NCI-H2171 treated with DMSO at 0.1 percent for 48 hours (cell line): ENCODE results near the gene CADM3.

ENCODE experiments used
- DNase-seq: peaks from one replicate; lab custom pipeline; 2025; lab: John Stamatoyannopoulos, UW

Gene CADM3

GRCh38 chr1:159171254-159171687, at the start of gene CADM3:
Gene CADM3 (plus strand): TSS chr1:159171615. CDS start chr1:159171766, 151 bp downstream.
- no peak for DNase-seq

- no peak for DNase-seq
Measured at GRCh38 chr1:159122005-159122621, 49.3 kb upstream of the CADM3 start.

DNA sequence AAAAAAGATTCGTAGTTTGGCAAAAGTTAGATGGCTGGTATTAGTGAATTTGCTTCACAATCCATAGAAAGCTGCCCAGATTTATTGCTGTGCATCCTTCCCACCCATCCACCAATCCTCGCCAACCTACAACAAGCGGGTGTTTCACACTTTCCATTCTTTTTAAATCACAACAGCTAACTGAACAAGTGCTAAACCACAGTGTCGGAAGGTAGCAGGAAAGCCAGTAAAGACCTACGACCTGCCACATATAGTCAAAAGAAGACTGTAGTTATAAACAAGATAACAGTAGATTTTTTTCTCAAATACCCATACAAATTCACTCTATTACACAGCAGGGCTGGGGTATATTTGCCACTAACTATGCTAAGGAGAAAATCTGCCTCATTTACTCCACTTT, 47.8 kb upstream of the CADM3 start:
- DNase-seq, result no peak

DNA sequence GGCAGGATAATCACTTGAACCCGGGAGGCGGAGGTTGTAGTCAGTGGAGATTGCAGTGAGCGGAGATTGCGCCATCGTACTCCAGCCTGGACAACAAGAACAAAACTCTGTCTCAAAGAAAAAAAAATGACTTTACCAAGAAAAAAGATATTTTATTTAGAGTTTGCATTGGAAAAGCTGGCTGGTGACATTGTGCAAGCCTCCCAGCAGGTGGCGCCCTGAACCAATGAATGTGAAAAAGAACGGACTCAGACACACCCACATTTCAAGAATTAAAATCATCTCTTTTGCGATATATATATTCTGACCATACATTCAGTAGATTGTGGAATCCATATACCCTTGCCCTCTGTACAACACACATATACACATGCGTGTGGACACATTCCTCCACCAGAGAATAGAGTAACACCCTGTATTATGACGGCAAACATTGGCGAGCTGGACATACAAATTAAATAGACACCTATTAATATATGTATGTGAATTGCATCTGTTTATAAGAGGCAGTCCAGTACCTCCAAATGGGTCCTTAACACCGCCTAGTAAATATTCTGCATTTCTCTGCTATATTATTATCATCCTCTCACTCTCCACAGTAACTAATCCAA, 39.0 kb upstream of the CADM3 start:
- peak; percentile 32 for DNase-seq

DNA sequence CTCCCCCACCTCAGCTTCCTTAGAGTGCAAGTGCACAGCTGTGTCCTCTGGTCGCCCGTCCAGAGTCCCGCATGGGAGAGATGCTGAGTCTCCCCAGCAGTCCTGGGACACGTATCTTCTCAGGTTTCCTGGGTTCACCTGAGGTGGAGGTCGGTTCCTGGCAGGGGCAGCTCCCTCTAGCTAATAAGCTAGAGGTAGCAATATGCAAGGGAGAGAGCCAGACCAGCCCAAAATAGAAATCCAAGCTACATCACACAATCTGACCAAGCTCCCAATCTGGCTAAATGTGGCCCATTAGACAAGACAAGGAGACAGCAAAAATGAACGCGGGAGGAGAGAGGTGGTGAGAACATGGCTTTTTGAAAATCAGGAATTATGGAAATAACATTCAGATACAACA, 30.9 kb upstream of the CADM3 start:
- DNase-seq, result no peak

- peak; percentile 6 for DNase-seq
Measured at GRCh38 chr1:159141584-159142390, 29.6 kb upstream of the CADM3 start.

DNA sequence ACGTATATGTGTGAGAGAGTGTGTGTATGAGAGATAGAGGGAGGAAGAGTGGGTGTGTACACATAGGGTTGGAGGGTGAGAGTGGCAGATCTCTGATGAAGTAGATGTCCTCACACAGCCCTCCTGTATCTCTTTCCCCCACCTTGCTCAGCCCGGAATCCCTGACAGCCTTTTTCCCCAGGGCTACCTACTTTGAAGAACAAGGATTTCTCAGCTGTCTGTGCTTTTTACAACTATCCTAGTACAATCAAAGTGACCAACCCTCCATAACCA, 29.1 kb upstream of the CADM3 start:
- DNase-seq, result no peak

DNA sequence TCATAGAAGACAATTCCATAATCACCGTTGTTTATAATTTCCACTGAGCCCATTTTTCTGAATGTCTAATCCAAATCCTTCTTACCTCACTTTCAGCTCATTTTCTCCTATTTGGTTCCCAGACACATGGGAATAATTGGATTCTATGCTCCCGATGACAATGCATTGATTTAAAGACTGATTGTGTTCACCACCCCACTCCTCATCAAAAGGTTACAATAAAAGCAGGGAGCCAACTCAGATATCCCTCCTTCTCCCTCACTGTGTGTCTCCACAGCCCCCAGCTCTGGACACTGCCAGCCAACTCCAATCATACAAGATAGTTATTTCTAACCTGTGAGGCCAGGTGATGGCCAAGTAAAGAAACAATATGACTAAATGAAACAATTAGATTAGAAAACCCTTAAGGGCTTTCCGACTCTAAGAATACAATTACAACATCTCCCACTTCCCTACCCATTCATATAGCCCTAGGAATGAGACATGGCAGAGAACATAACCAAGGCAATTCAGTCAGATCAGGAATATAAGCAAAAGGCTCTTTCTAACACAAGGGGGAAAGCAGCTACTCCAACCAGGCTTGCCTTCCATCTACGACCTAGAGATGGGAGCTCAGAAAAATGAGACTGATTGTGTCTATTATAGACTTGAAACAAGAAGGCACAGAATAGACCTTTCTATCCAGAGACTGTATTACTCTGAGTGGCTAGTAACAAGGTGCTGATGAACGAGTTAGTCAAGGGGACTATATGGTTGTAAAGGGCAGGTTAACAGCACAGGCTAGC, 28.5 kb upstream of the CADM3 start:
- no peak for DNase-seq

GRCh38 chr1:159144571-159144970, 26.8 kb upstream of the CADM3 start:
- DNase-seq, result no peak

DNA sequence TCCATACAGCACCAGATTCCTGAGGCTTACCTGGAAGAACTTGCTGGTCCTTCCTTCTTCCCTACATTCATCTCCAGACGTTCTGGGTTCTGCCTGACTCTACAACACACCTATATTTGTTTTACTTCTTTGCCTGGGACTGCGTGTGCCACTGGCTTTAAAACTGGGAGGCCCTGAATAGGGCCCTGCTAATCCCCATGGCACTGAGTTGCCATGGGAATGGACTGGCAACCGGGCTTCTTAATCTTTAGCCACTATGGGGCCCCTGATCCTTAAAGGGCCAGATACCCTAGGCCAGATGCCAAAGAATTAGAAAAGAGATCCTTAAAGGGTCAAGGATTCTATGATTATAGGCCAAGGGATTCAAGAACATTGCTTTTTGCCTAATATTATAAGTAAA, 24.4 kb upstream of the CADM3 start:
- DNase-seq, result no peak

- no peak for DNase-seq
Measured at GRCh38 chr1:159152031-159152430, 19.4 kb upstream of the CADM3 start.

DNA sequence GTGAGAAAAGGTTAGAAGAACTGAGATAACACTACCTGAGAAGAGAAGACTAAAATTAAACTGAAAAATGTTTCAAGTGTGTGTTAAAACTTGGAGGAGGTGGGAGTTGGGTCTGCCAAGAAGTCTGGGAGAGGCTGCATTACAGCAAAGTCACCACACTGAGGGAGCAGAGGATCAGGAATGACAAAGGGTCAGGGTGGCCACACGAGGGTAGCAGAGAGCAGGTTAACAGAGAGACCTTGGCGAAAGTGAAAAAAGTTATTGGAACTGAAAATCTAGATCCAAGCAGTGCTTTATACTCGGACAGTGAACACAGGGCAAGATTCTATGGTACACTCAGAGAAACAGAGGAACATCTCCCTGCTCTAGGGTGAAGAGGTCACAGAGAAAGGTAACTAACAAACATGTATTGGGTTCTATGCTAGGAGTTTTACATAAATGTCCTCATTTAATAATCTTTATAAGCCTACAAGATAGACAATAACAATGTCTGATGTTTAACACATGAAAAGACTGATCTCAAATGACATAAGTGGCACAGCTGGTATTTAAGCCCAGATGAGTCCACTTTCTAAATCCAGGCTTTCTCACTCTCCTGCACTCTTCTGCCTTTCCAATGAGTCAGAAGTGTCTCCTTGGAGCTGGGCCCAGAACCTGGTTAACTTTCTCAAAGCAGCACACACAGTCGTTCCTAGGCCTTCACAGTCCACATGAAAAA, 10.3 kb upstream of the CADM3 start:
- peak; percentile 60 for DNase-seq

GRCh38 chr1:159161719-159162026, 9.7 kb upstream of the CADM3 start:
- DNase-seq, result no peak

GRCh38 chr1:159162516-159163265, 8.7 kb upstream of the CADM3 start:
- DNase-seq, result no peak

DNA sequence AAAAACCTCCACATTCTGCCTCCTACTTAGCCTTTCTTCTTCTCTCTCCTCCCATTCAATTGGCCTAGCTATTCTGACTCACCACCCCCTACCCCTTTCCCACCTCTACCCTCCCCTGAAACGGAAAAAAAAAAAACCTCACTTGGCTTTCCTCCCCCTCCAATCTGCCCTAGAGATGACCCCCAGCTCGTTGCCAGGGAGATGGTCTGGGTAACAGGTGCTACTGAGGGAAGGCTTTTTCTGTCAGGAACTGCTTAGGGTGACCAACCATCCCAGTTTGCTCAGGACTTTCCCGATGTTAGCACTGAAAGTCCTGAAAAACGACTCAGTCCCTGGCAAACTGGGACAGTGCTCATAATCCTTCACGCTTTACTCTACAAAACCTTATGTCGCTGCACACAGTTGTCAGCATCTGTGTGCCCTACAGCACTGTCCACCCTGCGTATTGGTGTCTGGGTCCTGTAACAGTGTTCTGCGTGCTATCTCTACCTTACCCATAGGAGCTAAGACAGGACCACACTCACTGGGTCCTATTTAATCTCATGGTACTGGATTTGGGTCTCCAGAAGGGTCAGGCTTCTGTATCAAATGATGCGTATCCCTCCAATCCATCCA, 7.7 kb upstream of the CADM3 start:
- DNase-seq, result no peak

GRCh38 chr1:159168043-159168442, 3.4 kb upstream of the CADM3 start:
- no peak for DNase-seq

GRCh38 chr1:159170639-159171038, 776 bp upstream of the CADM3 start:
- no peak for DNase-seq

GRCh38 chr1:159171688-159172501, 480 bp downstream of the CADM3 start:
- no peak for DNase-seq

- no peak for DNase-seq
Measured at GRCh38 chr1:159172614-159173291, 1.3 kb downstream of the CADM3 start.

DNA sequence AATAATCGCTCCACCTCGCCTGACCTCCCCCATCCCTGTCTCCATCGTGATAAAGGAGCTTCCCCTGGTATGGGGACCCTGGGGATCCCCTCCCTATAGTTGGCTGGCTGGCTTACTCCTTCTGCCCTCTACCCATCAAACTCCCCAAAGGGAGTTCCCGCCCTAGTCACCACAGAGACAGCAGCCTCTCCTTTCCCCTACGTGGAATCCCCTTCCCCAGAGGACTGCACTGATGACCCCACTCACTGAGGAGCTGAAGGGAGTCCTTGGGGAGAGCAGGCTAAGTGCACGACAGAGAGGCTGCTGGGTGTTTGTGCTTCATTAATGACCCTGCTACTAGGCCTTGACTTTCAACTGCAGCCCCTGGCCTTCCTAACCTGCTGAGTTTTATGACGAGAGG, 1.9 kb downstream of the CADM3 start:
- DNase-seq, result no peak
